Measurements from ENCODE around the gene FBXO34.

DNA sequence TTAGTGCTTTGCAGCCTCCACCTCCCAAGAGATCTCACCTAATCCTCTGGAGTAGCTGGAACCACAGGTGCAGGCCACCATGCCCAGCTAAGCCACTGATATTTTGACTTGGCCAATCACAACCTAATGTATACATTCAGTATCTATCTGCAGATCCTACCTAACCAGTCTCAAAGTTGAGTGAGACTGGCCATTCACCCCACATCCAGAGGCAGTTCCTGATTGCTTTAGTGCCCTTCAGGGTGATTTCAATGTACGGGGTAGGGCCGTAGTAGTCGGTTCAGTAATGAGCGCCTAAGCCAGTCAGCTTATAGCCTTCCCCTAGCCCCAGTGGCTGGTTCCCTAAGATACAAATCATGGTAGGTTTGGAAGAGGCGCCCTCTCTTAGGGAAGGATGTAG lies 27.4 kb upstream of the FBXO34 start:
- no peak for TF ChIP-seq EZH2 (IDR thresholded peaks at IDR 0.05; ENCODE audit: borderline replicate concordance, low read depth, low read length, severe bottlenecking)
- TF ChIP-seq, protein P1, sequence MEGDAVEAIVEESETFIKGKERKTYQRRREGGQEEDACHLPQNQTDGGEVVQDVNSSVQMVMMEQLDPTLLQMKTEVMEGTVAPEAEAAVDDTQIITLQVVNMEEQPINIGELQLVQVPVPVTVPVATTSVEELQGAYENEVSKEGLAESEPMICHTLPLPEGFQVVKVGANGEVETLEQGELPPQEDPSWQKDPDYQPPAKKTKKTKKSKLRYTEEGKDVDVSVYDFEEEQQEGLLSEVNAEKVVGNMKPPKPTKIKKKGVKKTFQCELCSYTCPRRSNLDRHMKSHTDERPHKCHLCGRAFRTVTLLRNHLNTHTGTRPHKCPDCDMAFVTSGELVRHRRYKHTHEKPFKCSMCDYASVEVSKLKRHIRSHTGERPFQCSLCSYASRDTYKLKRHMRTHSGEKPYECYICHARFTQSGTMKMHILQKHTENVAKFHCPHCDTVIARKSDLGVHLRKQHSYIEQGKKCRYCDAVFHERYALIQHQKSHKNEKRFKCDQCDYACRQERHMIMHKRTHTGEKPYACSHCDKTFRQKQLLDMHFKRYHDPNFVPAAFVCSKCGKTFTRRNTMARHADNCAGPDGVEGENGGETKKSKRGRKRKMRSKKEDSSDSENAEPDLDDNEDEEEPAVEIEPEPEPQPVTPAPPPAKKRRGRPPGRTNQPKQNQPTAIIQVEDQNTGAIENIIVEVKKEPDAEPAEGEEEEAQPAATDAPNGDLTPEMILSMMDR (IDR thresholded peaks at IDR 0.05; ENCODE audit: borderline replicate concordance, extremely low read depth, low read length, poor library complexity, severe bottlenecking), result no peak
